ENCODE results near the gene PHKB.

DNA sequence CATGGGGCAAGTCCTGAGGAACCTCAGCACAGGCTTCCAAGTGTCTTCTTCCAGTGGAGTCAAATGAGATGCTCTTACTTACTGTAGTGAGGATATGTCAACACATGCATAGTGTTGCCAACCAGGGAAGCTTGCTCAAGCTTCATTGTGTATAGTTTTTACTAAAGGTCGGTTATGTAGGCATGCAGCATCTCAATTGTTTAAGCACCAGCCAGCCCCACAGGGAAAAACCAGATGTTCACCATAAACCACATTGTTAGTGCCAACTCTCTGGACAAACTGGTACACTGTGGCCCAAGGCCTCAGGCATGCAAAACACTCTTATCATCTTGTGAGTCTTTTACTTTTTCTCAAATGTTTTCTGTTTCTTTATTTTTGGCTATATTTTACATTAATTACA, 152.1 kb downstream of the PHKB start:
- no peak for TF ChIP-seq RAD21 (IDR thresholded peaks at IDR 0.05; ENCODE audit: low read depth)
- no peak for TF ChIP-seq EP300 (IDR thresholded peaks at IDR 0.05; ENCODE audit: borderline replicate concordance)
- TF ChIP-seq FOXM1 (IDR thresholded peaks at IDR 0.05; ENCODE audit: borderline replicate concordance, low read depth) = no peak
- TF ChIP-seq MAX (IDR thresholded peaks at IDR 0.05) = no peak
- no peak for TF ChIP-seq ZBTB7A (IDR thresholded peaks at IDR 0.05; ENCODE audit: low read depth)
- TF ChIP-seq, protein P1, sequence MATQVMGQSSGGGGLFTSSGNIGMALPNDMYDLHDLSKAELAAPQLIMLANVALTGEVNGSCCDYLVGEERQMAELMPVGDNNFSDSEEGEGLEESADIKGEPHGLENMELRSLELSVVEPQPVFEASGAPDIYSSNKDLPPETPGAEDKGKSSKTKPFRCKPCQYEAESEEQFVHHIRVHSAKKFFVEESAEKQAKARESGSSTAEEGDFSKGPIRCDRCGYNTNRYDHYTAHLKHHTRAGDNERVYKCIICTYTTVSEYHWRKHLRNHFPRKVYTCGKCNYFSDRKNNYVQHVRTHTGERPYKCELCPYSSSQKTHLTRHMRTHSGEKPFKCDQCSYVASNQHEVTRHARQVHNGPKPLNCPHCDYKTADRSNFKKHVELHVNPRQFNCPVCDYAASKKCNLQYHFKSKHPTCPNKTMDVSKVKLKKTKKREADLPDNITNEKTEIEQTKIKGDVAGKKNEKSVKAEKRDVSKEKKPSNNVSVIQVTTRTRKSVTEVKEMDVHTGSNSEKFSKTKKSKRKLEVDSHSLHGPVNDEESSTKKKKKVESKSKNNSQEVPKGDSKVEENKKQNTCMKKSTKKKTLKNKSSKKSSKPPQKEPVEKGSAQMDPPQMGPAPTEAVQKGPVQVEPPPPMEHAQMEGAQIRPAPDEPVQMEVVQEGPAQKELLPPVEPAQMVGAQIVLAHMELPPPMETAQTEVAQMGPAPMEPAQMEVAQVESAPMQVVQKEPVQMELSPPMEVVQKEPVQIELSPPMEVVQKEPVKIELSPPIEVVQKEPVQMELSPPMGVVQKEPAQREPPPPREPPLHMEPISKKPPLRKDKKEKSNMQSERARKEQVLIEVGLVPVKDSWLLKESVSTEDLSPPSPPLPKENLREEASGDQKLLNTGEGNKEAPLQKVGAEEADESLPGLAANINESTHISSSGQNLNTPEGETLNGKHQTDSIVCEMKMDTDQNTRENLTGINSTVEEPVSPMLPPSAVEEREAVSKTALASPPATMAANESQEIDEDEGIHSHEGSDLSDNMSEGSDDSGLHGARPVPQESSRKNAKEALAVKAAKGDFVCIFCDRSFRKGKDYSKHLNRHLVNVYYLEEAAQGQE (IDR thresholded peaks at IDR 0.05; ENCODE audit: low read depth) = no peak
- TF ChIP-seq YY1 (IDR thresholded peaks at IDR 0.05; ENCODE audit: low read depth) = no peak
- no peak for TF ChIP-seq CEBPB (IDR thresholded peaks at IDR 0.05)
